Measurements from ENCODE around the gene HIRA.

DNA sequence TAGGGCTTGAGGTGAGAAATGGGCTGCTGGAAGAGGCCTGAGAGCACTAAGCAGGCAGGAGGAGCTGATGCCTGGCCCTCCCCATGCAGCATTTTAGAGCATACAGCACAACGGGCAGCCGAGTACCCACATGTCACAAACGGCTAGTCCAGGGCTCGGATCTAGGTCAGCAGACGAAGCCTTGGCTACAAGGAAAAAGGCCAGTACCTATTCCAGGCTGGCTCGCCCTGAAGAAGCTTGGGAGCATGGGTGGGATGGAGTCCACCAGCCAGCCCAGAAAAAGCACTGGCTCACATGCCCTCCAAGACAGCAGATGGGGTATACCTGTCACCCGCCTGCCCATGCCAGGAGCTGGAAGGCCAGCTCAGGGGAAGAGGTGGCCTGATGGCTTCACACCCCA lies 37.9 kb upstream of the HIRA start:
- TF ChIP-seq, protein P1, sequence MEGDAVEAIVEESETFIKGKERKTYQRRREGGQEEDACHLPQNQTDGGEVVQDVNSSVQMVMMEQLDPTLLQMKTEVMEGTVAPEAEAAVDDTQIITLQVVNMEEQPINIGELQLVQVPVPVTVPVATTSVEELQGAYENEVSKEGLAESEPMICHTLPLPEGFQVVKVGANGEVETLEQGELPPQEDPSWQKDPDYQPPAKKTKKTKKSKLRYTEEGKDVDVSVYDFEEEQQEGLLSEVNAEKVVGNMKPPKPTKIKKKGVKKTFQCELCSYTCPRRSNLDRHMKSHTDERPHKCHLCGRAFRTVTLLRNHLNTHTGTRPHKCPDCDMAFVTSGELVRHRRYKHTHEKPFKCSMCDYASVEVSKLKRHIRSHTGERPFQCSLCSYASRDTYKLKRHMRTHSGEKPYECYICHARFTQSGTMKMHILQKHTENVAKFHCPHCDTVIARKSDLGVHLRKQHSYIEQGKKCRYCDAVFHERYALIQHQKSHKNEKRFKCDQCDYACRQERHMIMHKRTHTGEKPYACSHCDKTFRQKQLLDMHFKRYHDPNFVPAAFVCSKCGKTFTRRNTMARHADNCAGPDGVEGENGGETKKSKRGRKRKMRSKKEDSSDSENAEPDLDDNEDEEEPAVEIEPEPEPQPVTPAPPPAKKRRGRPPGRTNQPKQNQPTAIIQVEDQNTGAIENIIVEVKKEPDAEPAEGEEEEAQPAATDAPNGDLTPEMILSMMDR (IDR thresholded peaks at IDR 0.05), result no peak
- TF ChIP-seq ZFP36 (IDR thresholded peaks at IDR 0.05; ENCODE audit: borderline replicate concordance, partially characterized antibody), result no peak
- TF ChIP-seq EP300 (IDR thresholded peaks at IDR 0.05), result no peak
- TF ChIP-seq POLR2A (IDR thresholded peaks at IDR 0.05; ENCODE audit: low read length), result no peak
- TF ChIP-seq TP53 (CRISPR knock-in tag; IDR thresholded peaks at IDR 0.05), result no peak
- TF ChIP-seq NR3C1 (IDR thresholded peaks at IDR 0.05), result no peak
- TF ChIP-seq, protein P2, sequence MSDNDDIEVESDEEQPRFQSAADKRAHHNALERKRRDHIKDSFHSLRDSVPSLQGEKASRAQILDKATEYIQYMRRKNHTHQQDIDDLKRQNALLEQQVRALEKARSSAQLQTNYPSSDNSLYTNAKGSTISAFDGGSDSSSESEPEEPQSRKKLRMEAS (IDR thresholded peaks at IDR 0.05), result no peak
- TF ChIP-seq, protein P3, sequence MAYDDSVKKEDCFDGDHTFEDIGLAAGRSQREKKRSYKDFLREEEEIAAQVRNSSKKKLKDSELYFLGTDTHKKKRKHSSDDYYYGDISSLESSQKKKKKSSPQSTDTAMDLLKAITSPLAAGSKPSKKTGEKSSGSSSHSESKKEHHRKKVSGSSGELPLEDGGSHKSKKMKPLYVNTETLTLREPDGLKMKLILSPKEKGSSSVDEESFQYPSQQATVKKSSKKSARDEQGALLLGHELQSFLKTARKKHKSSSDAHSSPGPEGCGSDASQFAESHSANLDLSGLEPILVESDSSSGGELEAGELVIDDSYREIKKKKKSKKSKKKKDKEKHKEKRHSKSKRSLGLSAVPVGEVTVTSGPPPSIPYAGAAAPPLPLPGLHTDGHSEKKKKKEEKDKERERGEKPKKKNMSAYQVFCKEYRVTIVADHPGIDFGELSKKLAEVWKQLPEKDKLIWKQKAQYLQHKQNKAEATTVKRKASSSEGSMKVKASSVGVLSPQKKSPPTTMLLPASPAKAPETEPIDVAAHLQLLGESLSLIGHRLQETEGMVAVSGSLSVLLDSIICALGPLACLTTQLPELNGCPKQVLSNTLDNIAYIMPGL (CRISPR knock-in tag; IDR thresholded peaks at IDR 0.05; ENCODE audit: borderline replicate concordance), result no peak
- no peak for TF ChIP-seq MAZ (IDR thresholded peaks at IDR 0.05; ENCODE audit: borderline replicate concordance, low read depth, low read length)
- TF ChIP-seq CEBPB (IDR thresholded peaks at IDR 0.05), result no peak
- TF ChIP-seq, protein P4, sequence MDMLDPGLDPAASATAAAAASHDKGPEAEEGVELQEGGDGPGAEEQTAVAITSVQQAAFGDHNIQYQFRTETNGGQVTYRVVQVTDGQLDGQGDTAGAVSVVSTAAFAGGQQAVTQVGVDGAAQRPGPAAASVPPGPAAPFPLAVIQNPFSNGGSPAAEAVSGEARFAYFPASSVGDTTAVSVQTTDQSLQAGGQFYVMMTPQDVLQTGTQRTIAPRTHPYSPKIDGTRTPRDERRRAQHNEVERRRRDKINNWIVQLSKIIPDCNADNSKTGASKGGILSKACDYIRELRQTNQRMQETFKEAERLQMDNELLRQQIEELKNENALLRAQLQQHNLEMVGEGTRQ (IDR thresholded peaks at IDR 0.05), result no peak
- TF ChIP-seq, protein P5, sequence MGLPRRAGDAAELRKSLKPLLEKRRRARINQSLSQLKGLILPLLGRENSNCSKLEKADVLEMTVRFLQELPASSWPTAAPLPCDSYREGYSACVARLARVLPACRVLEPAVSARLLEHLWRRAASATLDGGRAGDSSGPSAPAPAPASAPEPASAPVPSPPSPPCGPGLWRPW (IDR thresholded peaks at IDR 0.05), result no peak

Data from A549 (cell line).